Stomach (tissue), 9 donors: ENCODE data around the gene RASGRP4. TPM values are rescaled to one million over a fixed set of nuclear protein-coding genes. Genes with fewer than 3 reads are reported as not detected.

Source experiments
- DNase-seq, 2 donors: peaks; one replicate each; pipeline versions ENCODE4 v3.0.0 to v3.0.0-alpha.2; 2013 to 2019
- H3K27ac ChIP-seq, 5 donors: fragments of 200-600 bp in 4 of 5; sonication (generic) in 4 of 5; one replicate each; pipeline ENCODE4 v1.5.1; 2013 to 2019; ENCODE audit warnings: mild to moderate bottlenecking in 1 of 5, moderate library complexity in 1 of 5
- H3K27me3 ChIP-seq, 3 donors: fragments of 200-600 bp; sonication (generic); one replicate each; pipeline ENCODE4 v1.5.1; 2017 to 2019; ENCODE audit warnings: mixed run types in 1 of 3
- H3K36me3 ChIP-seq, 4 donors: fragments of 200-600 bp; sonication (generic); 1 replicate in 3 of 4; 2 replicates in 1 of 4; pipeline ENCODE4 v1.5.1; 2016 to 2019
- H3K4me1 ChIP-seq, 4 donors: fragments of 200-600 bp; sonication (generic); one replicate each; pipeline ENCODE4 v1.5.1; 2016 to 2019
- H3K4me3 ChIP-seq, 4 donors: fragments of 200-600 bp; sonication (generic) in 3 of 4; one replicate each; pipeline ENCODE4 v1.5.1; 2016 to 2019; ENCODE audit warnings: mild to moderate bottlenecking in 1 of 4
- H3K9me3 ChIP-seq, 4 donors: fragments of 200-600 bp; sonication (generic); one replicate each; pipeline ENCODE4 v1.5.1; 2016 to 2019
- CTCF ChIP-seq, 7 experiments: fragments of 450-650 bp in 4 of 7; fragments of 200-600 bp in 3 of 7; sonication (generic) in 3 of 7; IDR thresholded peaks; one replicate each; pipeline ENCODE4 v1.5.1; 2016 to 2019; ENCODE audit warnings: antibody characterized with exemption in 7 of 7, control low read depth in 2 of 7, mild to moderate bottlenecking in 1 of 7
- EP300 ChIP-seq: sonication (generic); formaldehyde crosslinking; IDR thresholded peaks from one replicate; pipeline ENCODE4 v1.6.1; 2017; ENCODE audit warnings: antibody characterized with exemption
- POLR2A ChIP-seq, 4 donors: fragments of 450-650 bp; IDR thresholded peaks; one replicate each; pipeline ENCODE4 v1.6.1; 2016; ENCODE audit warnings: antibody characterized with exemption in 4 of 4, control low read depth in 2 of 4, mild to moderate bottlenecking in 1 of 4, moderate library complexity in 1 of 4
- POLR2AphosphoS5 ChIP-seq, 3 donors: sonication (generic); formaldehyde crosslinking; IDR thresholded peaks; one replicate each; pipeline ENCODE4 v1.6.1; 2016; ENCODE audit warnings: antibody characterized with exemption in 3 of 3
- WGBS, 5 donors: extraction: QIAGEN DNeasy Blood & Tissue Kit in 3 of 5; methylation state at CpG; one replicate each; pipeline versions ENCODE4 v1.1.5 to v1.1.7; 2013 to 2018; 5-methylcytosine and 5-hydroxymethylcytosine counted together
- intact Hi-C: fragments of 100-400 bp; cut with DNase I; formaldehyde crosslinking; loops from one replicate; pipeline ENCODE4 v1.15.1; 2023; ENCODE audit warnings: low total_unique reads
- polyA plus RNA-seq, 3 donors: library from polyadenylated mRNA; stranded (reverse); fragments of 200-250 nt; gene quantifications; one replicate each; pipeline ENCODE4 v1.2.3, GENCODE V29; 2013
- total RNA-seq, 5 donors: library from RNA; depleted of rRNA; stranded (reverse); fragments of >200 nt; gene quantifications; one replicate each; pipeline versions ENCODE4 v1.1.0 to v1.2.3, GENCODE V29; 2014 to 2016
- donor health status: healthy with polysubstance abuse.
- donor health status: Bipolar disorder and iron deficiency.
- donor health status: healthy.

Gene RASGRP4
- total and polyA plus RNA-seq, 8 donors, result 0.40 to 8.4 (median 1.7) TPM; not detected in 2

GRCh38 chr19:38464421-38465082 is 38.5 kb upstream of the RASGRP4 start:
- WGBS, 5 donors, result 39 to 59% (median 57%) methylated on average over 15 of the region's 15 CpGs
- Histone ChIP-seq H3K9me3 (peaks cover 0 to 5% (median 0%) of the 10 kb centered on the region in 4 donors), H3K27ac (no peak overlapping the region), H3K4me1 (no peaks in the 10 kb centered on the region), H3K36me3 (no peaks in the 10 kb centered on the region), H3K4me3 (no peak overlapping the region), H3K27me3 (peaks cover 0 to 29% (median 0%) of the 10 kb centered on the region in 3 donors)
- intact Hi-C loops, result no loop called here
- no peak for DNase-seq
- no peak for TF ChIP-seq POLR2A (IDR thresholded peaks at IDR 0.05)
- TF ChIP-seq POLR2AphosphoS5 (IDR thresholded peaks at IDR 0.05), result no peak
- TF ChIP-seq CTCF (IDR thresholded peaks at IDR 0.05), result no peak

GRCh38 chr19:38463365-38463764 is 37.3 kb upstream of the RASGRP4 start:
- no peak for DNase-seq
- Histone ChIP-seq H3K4me3 (no peak overlapping the region), H3K27ac (no peak overlapping the region), H3K36me3 (no peaks in the 10 kb centered on the region), H3K27me3 (peaks cover 0 to 17% (median 0%) of the 10 kb centered on the region in 3 donors), H3K4me1 (no peaks in the 10 kb centered on the region), H3K9me3 (peaks cover 0 to 5% (median 0%) of the 10 kb centered on the region in 4 donors)
- no peak for TF ChIP-seq CTCF (IDR thresholded peaks at IDR 0.05)
- TF ChIP-seq POLR2A (IDR thresholded peaks at IDR 0.05), result no peak
- TF ChIP-seq POLR2AphosphoS5 (IDR thresholded peaks at IDR 0.05), result no peak
- intact Hi-C loops, result no loop called here
- 86 to 94% (median 88%) methylated on average over 18 of the region's 18 CpGs for WGBS, 5 donors

- WGBS, 5 donors, result 75 to 85% (median 82%) methylated on average over 10 to 13 of the region's 13 CpGs
- DNase-seq, result no peak
- Histone ChIP-seq H3K4me1 (no peaks in the 10 kb centered on the region), H3K9me3 (no peaks in the 10 kb centered on the region), H3K27ac (no peak overlapping the region), H3K36me3 (no peaks in the 10 kb centered on the region), H3K4me3 (no peak overlapping the region), H3K27me3 (peaks cover 0 to 7% (median 0%) of the 10 kb centered on the region in 3 donors)
- intact Hi-C loops, result no loop called here
- TF ChIP-seq POLR2AphosphoS5 (IDR thresholded peaks at IDR 0.05) (no peak), EP300 (no peak), CTCF (IDR thresholded peaks at IDR 0.05) (no peak), POLR2A (IDR thresholded peaks at IDR 0.05) (no peak)
Observed at GRCh38 chr19:38458991-38459390, 33.0 kb upstream of the RASGRP4 start.

- Histone ChIP-seq H3K4me3 (no peak overlapping the region), H3K36me3 (no peaks in the 10 kb centered on the region), H3K4me1 (no peaks in the 10 kb centered on the region), H3K27ac (no peak overlapping the region), H3K9me3 (no peaks in the 10 kb centered on the region), H3K27me3 (peaks cover 0 to under 1% (median 0%) of the 10 kb centered on the region in 3 donors)
- no peak for TF ChIP-seq EP300
- no peak for TF ChIP-seq CTCF (IDR thresholded peaks at IDR 0.05)
- no peak for TF ChIP-seq POLR2A (IDR thresholded peaks at IDR 0.05)
- no peak for TF ChIP-seq POLR2AphosphoS5 (IDR thresholded peaks at IDR 0.05)
- 87 to 89% (median 89%) methylated on average over 8 to 15 of the region's 15 CpGs for WGBS, 5 donors
- intact Hi-C loops, result no loop called here
- no peak for DNase-seq
Observed at GRCh38 chr19:38457690-38458405, 31.8 kb upstream of the RASGRP4 start.
